Hematopoietic multipotent progenitor cell treated with erythropoietin and hydrocortisone succinate and interleukin-3 and kit ligand, for 4 days (in vitro differentiated cells): ENCODE data around the gene LEPROT.
"Not testable (repeated sequence)": the region's sequence is repeated elsewhere in the genome, so short reads cannot be mapped to it uniquely, and the experiment has no call there.

Experiments
- DNase-seq: peaks from one replicate; pipeline ENCODE4 v3.0.0-alpha.2; 2015

Gene LEPROT, protein sequence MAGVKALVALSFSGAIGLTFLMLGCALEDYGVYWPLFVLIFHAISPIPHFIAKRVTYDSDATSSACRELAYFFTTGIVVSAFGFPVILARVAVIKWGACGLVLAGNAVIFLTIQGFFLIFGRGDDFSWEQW

GRCh38 chr1:65420590-65421350, at the start of gene LEPROT, which contains the start of gene LEPR:
Gene LEPROT, plus strand, starts transcription at chr1:65420668. Its CDS starts 57 bp downstream, at chr1:65420725.
Gene LEPR, plus strand, starts transcription at chr1:65420668. Its CDS starts 144,898 bp downstream, at chr1:65565566.
- no peak for DNase-seq

DNA sequence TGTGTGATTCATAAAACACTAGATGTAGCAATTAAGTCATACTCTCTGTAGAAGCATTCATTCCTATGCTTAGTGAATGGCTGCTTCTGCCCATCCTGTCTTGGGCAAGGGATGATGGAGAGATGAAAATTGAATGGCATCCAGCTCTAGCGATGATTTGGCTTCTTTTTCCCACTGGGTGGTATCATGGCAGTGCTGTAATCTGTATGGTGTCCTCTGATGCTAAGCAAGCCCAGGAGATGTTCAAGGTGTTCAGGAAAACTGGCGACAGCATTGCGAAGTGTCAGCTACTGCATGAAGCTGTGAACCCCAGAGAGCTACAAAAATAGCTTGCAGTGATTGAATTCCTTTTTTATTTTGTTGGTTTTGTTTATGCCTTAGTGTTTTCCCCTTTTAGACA, 48.9 kb upstream of the LEPROT start:
- DNase-seq: no peak

- DNase-seq: peak; percentile 49
Measured at GRCh38 chr1:65372557-65372956, 47.9 kb upstream of the LEPROT start.

DNA sequence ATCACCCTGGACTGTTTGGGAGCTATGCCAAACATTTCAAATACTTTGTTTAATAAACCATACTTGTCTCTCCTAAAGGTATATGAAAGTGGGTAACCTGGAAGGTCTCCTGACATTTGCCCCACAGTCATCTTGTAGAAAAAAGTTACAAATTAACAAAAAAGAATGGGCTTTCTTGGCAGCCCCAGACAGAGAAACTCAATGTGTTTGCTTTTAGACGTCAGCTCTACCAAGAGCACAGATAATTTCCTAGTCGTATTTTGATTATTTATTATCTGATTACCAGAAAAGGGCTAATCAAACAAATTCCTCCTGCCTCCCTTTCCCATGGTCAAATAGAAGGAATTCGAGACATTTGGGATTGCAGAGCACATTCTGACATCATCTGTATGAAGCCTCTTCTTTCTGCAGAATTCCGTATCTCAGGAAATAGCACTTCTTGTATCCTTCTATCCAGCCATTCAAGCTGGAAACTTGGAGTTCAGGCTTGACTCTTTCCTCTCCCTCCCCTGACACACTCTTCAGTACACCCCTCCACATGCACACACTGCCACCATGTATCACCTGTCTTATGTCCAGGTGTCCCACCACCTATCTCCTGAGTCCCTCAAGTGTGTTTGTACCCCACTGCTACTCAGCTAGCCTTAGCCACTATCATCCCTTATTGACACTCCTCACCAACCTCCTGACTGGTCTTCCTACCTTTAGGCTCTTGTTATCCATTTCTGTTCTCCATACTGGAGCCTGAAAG, 42.8 kb upstream of the LEPROT start:
- DNase-seq: no peak

GRCh38 chr1:65378247-65378946, 42.1 kb upstream of the LEPROT start:
- peak; percentile 68 for DNase-seq

- not testable (repeated sequence) for DNase-seq
Measured at GRCh38 chr1:65384426-65384825, 36.0 kb upstream of the LEPROT start.

DNA sequence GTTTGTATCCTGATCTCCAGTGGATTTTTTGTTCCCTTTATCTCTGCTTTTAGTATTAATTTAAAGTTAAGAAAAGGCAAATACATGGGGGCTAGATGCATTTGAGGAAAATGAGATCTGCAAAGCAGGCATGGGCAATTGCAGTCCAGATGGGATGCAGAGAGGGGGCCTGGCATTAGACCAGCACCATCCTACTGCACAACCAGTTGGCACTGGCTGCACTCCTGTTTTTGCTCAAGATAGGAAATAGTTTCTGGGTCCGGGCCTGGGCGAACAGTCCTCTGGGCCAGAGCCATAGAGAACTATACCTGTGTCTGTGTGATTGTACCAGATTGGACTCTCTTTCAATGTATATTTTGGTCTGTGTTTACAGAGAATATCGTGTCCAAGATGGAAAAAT, 34.0 kb upstream of the LEPROT start:
- no peak for DNase-seq

- DNase-seq: no peak
Measured at GRCh38 chr1:65387821-65388220, 32.6 kb upstream of the LEPROT start.

- DNase-seq: no peak
Measured at GRCh38 chr1:65388908-65389695, 31.4 kb upstream of the LEPROT start.

- DNase-seq: no peak
Measured at GRCh38 chr1:65392497-65392896, 28.0 kb upstream of the LEPROT start.

DNA sequence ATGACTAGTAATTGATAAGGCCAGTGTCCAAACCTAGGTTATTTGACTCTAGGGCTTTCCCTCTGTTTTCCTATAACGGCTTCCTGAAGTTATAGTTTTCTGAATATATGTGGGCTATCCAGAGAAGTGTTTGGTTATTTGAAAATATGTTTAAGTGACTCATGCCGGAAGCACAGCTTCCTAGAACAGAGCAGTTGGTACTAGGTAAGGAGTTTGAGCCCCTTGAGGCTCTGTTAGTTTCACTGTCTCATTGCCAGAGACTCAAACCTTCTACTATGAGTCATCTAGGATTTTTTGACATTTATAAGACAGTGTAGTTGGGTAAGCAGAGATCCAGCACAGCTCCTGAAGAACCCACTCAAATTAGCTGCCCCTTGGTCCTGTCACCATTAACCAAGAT, 27.1 kb upstream of the LEPROT start:
- DNase-seq: no peak

GRCh38 chr1:65393928-65394327, 26.5 kb upstream of the LEPROT start:
- DNase-seq: no peak

DNA sequence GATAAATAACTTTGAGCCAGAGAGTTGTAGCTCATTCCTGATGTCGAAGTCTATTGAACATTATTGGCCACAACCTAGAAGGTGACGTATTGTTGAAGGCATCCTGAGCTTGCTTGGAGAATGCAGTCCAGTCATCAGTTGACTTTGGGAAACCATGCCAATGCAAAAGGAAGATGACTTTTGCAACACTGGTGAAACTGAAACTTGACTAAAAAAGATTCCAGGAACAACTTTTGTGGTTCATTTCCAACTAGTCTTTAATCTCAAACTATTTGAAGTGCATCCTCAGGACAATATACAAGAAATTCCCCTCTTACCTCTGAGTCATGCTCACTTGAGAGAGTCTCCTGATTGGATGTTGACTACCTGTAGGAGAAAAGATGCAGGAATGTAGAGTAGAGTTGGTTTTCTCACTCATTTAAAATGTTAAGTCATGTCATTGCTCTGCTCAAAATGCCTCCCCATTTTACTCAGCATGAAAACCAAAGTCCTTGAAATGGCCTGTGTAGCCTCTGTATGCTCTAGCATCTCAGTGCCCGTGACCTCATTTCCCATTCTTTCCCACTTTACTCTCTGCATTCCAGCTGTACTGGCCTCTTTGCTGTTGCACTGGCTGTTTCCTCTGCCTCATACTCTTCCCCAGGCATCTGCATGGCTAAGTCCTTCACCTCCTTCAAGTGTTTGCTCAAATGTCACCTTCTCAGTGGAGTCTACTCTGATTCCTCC, 24.4 kb upstream of the LEPROT start:
- DNase-seq: no peak

DNA sequence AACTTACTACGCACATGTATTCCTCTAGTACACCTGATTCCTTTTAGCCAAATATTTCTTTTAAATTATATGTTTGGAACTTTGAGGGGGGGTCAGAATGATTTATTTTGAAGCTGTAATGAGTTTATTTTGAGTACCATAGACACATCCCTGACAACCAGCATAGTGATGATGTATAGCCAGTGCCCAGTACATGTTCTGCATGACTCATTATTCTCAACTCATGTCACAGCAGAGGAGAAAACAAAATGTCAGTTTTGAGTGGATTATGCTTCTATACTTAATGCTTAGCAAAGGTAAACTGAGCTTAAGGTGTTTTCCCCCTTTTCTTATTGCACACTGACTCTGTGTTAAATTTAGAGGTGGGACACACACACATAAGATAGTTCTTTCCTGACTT, 22.4 kb upstream of the LEPROT start:
- no peak for DNase-seq

GRCh38 chr1:65399003-65399402, 21.5 kb upstream of the LEPROT start:
- no peak for DNase-seq

DNA sequence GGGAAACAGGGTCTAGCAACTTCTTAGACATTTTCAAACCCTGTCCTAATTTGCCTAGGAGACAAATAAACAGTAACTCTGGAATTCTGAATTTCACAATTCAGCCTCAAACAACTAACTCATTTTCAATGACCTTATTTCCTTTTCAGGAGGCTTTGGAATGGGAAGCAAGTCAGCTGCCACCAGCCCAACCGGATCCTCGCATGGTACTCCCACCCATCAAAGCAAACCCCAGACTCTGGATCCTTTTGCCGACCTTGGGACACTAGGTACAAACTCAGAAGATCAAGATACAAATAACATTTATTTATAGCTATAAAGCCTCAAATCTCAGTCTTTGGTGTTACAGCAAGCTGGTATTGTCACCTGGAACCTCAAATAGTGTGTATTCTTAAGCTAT, 18.9 kb upstream of the LEPROT start:
- DNase-seq: no peak

DNA sequence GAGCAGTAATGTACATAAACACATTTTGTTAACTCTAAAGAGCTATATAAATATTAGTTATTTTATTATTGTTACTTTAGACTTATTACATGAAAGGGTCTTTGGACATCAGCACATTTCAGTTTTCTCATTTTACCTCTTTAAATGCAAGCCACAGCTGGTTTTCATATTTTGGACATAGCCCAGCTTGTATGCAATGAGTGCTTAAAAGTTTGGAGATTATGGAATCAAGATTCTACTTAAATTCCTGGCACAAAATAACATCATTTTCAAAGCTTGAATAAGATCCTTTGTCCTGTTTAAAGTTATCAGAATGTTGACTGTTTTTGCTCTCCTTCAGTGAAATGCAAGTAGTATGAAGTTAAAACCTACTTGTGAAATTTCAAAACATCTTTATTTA, 15.5 kb upstream of the LEPROT start:
- no peak for DNase-seq

GRCh38 chr1:65407877-65408276, 12.6 kb upstream of the LEPROT start:
- no peak for DNase-seq

GRCh38 chr1:65409314-65409713, 11.2 kb upstream of the LEPROT start:
- DNase-seq: no peak

- no peak for DNase-seq
Measured at GRCh38 chr1:65409816-65410326, 10.6 kb upstream of the LEPROT start.

DNA sequence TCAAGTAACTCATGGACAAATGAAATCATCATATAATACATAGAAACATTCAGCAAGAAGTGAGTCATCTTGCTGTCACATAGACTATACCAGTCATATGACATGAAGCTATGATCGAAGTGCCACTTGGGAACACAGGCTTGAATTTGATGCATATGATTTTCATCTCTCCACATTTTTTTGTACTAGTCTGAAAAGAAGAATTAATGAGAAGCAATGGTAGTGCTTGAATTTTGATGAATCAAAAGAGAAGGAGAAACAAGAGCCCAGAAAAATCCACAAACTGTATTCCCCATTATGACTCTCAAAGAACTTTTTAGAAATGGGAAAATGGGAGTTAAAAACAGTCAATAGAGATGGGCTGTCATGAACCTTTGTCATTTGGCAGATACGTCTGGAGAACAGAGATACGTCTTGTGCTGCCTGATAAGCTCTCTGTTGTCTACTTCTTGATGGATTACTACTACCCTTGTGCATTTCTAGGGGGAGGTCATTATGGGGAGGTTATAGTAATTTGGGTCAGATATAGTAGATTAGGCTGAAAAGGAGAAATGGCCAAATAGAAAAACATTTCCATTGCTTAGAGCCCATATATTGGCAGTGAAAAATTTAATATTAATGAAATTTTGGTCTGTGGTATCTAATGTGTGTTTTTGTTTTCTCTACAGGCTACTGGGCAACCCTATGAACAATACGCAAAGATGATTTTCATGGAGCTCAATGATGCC, 8.0 kb upstream of the LEPROT start:
- peak; percentile 90 for DNase-seq
